Lung (tissue), 12 donors: ENCODE data around the gene TMEM119. TPM values are rescaled to one million over a fixed set of nuclear protein-coding genes. Genes with fewer than 3 reads are reported as not detected.

Experiments used
- ATAC-seq: fragments of 200-7000 bp; cut with Tn5 transposase; one replicate; pipeline ENCODE4 v1.9.1; 2020; ENCODE audit warnings: moderate number of reproducible peaks; ENCODE audit not compliant: insufficient read depth, low FRiP score
- DNase-seq, 3 donors: peaks; one replicate each; pipeline ENCODE4 v3.0.0-alpha.2; 2013 to 2017
- H3K27ac ChIP-seq, 2 donors: one replicate each; pipeline ENCODE4 v1.5.1; 2013; ENCODE audit warnings: mild to moderate bottlenecking in 2 of 2, moderate library complexity in 2 of 2, control low read depth in 1 of 2, inconsistent platforms in 1 of 2, low read depth in 1 of 2, low read length in 1 of 2
- H3K27me3 ChIP-seq, 3 donors: one replicate each; pipeline ENCODE4 v1.5.1; 2013; ENCODE audit warnings: low read length in 2 of 3; ENCODE audit not compliant: control insufficient read depth in 3 of 3, insufficient read depth in 3 of 3
- H3K36me3 ChIP-seq, 4 donors: one replicate each; pipeline ENCODE4 v1.5.1; 2013; ENCODE audit warnings: low read length in 4 of 4, mild to moderate bottlenecking in 1 of 4, moderate library complexity in 1 of 4; ENCODE audit not compliant: control insufficient read depth in 4 of 4, insufficient read depth in 4 of 4
- H3K4me1 ChIP-seq, 5 donors: one replicate each; pipeline ENCODE4 v1.5.1; 2013; ENCODE audit warnings: low read length in 5 of 5, mild to moderate bottlenecking in 2 of 5, moderate library complexity in 1 of 5; ENCODE audit not compliant: control insufficient read depth in 5 of 5, insufficient read depth in 5 of 5
- H3K4me3 ChIP-seq: one replicate; pipeline ENCODE4 v1.5.1; 2013; ENCODE audit warnings: mild to moderate bottlenecking, control low read depth, moderate library complexity
- H3K9ac ChIP-seq, 2 donors: one replicate each; pipeline ENCODE4 v1.5.1; 2013; ENCODE audit warnings: low read length in 2 of 2, control low read depth in 1 of 2; ENCODE audit not compliant: insufficient read depth in 1 of 2
- H3K9me3 ChIP-seq, 4 donors: one replicate each; pipeline ENCODE4 v1.5.1; 2013; ENCODE audit warnings: low read length in 3 of 4, mild to moderate bottlenecking in 1 of 4, moderate library complexity in 1 of 4; ENCODE audit not compliant: control insufficient read depth in 4 of 4, insufficient read depth in 3 of 4
- CTCF ChIP-seq: IDR thresholded peaks from 2 replicates; pipeline ENCODE4 v1.5.1; 2012; ENCODE audit warnings: mild to moderate bottlenecking; ENCODE audit errors: control extremely low read depth, extremely low read depth
- WGBS, 2 donors: extraction: QIAGEN DNeasy Blood & Tissue Kit; methylation state at CpG; one replicate each; pipeline ENCODE4 v1.1.7; 2013; 5-methylcytosine and 5-hydroxymethylcytosine counted together
- polyA plus RNA-seq, 2 donors: library from polyadenylated mRNA; stranded (reverse); fragments of 200-250 nt; gene quantifications; one replicate each; pipeline ENCODE4 v1.2.1, GENCODE V29; 2013
- total RNA-seq, 2 donors: library from RNA; depleted of rRNA in 1 of 2; stranded (reverse); fragments of >200 nt in 1 of 2; gene quantifications; one replicate each; pipeline ENCODE4 v1.2.1, GENCODE V29; 2014 to 2021
- donor health status: control.
- donor health status: control.
- donor health status: Bipolar disorder and iron deficiency.
- donor health status: healthy.
- donor health status: DM: yes; HTN: yes; CAD: no.

TMEM119 gene
- total and polyA plus RNA-seq, 4 donors, result 14.4 to 31.9 (median 22.9) TPM

DNA sequence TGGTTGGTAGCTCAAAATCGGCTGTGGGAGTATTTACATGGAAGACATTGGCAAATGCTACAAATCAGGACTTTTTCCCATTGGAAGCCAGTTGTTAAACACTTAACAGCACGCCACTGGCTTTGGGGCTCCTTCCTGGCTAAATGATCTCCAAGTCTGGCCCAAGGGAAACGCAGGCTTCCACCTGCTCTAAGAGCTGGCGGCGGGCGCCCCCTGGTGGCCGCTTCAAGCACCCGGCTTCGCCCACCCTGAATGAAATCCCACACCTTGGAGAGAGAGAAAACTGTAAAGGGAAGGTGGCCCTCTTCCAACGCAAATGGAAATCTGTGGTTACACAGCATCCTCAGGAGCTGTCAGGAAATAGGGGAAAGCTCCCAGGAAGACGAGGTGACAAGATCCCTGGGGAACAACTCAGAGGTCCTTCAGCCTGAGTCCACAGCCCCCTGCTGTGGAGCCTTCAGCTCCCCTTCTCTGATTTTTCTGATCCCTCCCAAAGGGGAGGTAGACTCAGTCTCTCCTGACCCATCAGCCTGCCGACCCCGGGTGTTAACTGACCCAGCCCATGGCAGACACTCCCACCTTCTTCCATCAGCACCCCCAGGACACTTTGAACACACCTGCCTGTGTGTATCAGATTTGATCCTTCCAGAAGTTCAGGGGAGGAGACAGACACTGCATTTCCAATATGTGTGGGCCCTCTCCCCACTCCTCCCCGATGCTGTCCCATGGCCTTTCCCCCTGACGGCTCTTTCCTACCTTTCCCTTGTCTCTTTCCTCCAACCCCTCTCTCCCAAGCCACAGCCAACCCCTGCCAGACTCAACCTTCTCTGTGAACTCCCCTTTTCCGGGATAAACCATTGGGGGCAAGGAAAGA, 20.4 kb upstream of the TMEM119 start:
- Histone ChIP-seq H3K36me3 (no peaks in the 10 kb centered on the region), H3K27ac (no peak overlapping the region), H3K27me3 (no peaks in the 10 kb centered on the region), H3K9me3 (no peaks in the 10 kb centered on the region), H3K4me3 (no peak overlapping the region), H3K4me1 (peaks cover 0 to 16% (median 3%) of the 10 kb centered on the region in 5 donors), H3K9ac (no peak overlapping the region)
- DNase-seq, result peak; percentile 85 to 89 (median 86)
- peak; percentile 73 for ATAC-seq
- 11 to 17% methylated on average over 16 of the region's 16 CpGs for WGBS, 2 donors
- peak; percentile 88 for TF ChIP-seq CTCF

GRCh38 chr12:108616941-108617858, 19.3 kb upstream of the TMEM119 start:
- no peak overlapping the region for H3K4me3 ChIP-seq
- no peak overlapping the region for H3K27ac ChIP-seq
- no peaks in the 10 kb centered on the region for H3K36me3 ChIP-seq
- no peak for TF ChIP-seq CTCF
- no peaks in the 10 kb centered on the region for H3K9me3 ChIP-seq
- DNase-seq (peak in 1 of 3 donors; percentile 29), ATAC-seq (no peak)
- peaks cover 0 to 15% (median 7%) of the 10 kb centered on the region in 5 donors for H3K4me1 ChIP-seq
- 56 to 66% methylated on average over 14 of the region's 14 CpGs for WGBS, 2 donors
- H3K27me3 ChIP-seq, result no peaks in the 10 kb centered on the region
- H3K9ac ChIP-seq, result no peak overlapping the region

DNA sequence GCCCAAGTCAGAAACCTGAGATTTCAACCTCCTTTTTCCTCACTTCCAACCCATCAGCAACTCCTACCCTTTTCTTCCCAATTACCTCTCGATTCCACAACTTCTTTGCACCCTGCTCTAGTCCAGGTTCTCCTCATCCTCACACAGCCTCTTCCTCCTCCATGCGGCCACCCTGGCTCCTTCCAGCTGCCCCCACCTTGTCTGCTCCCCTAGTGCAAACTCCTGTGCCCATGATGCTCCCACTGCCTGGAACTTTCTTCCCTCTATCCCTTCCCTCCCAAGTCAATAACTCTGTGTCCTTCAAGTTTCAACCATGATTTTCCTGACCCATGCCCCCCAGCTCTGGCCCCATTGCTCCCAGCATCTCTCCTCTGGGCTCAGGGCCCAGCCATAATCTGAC, 18.5 kb upstream of the TMEM119 start:
- no peak overlapping the region for H3K9ac ChIP-seq
- TF ChIP-seq CTCF, result no peak
- H3K4me3 ChIP-seq, result no peak overlapping the region
- no peaks in the 10 kb centered on the region for H3K27me3 ChIP-seq
- peaks cover 0 to 15% (median 6%) of the 10 kb centered on the region in 5 donors for H3K4me1 ChIP-seq
- no peak overlapping the region for H3K27ac ChIP-seq
- H3K9me3 ChIP-seq, result no peaks in the 10 kb centered on the region
- H3K36me3 ChIP-seq, result no peaks in the 10 kb centered on the region
- ATAC-seq (no peak), DNase-seq (no peak)
- WGBS, 2 donors, result 90 to 95% methylated on average over 2 of the region's 2 CpGs
